Measurements from ENCODE around the gene GLB1L3.

DNA sequence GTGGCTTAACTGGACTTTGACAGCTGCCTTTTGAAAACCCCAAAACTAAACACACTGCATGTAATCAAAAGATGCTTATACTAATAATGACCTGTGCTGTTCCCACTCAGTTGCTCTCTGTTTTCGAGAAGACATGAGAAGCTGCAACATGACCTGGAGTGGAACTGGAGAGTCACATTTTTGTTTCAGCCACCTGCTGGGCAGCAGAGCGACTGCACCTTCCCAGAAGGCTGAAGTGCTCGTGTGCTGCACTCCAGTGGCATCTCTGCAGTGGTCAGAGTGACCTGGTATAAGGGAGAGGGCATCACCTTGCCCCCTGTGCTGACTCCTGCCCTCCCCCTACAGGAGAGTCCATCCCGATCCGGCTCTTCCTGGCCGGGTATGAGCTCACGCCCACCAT is 31.6 kb upstream of the GLB1L3 start:
- TF ChIP-seq, protein P1, sequence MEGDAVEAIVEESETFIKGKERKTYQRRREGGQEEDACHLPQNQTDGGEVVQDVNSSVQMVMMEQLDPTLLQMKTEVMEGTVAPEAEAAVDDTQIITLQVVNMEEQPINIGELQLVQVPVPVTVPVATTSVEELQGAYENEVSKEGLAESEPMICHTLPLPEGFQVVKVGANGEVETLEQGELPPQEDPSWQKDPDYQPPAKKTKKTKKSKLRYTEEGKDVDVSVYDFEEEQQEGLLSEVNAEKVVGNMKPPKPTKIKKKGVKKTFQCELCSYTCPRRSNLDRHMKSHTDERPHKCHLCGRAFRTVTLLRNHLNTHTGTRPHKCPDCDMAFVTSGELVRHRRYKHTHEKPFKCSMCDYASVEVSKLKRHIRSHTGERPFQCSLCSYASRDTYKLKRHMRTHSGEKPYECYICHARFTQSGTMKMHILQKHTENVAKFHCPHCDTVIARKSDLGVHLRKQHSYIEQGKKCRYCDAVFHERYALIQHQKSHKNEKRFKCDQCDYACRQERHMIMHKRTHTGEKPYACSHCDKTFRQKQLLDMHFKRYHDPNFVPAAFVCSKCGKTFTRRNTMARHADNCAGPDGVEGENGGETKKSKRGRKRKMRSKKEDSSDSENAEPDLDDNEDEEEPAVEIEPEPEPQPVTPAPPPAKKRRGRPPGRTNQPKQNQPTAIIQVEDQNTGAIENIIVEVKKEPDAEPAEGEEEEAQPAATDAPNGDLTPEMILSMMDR (IDR thresholded peaks at IDR 0.05; ENCODE audit: extremely low read depth in 1 of 2, insufficient read depth in 1 of 2, low read depth in 1 of 2, low read length in 2 of 2) = peak; percentile 39 to 63
- TF ChIP-seq POLR2A (IDR thresholded peaks at IDR 0.05; ENCODE audit: low read depth, low read length) = no peak
